GM19023 (cell line): Measurements from ENCODE around the gene COL8A2.

Experiments
- ATAC-seq: cut with Tn5 transposase; IDR thresholded peaks from one replicate; pipeline ENCODE4 v1.9.1; 2021; ENCODE audit warnings: mild to moderate bottlenecking, moderate library complexity; ENCODE audit not compliant: unreplicated experiment

COL8A2 gene

GRCh38 chr1:36115200-36115669, 9.8 kb downstream of the COL8A2 start:
- ATAC-seq: no peak

- no peak for ATAC-seq
These were observed 10.7 kb downstream of the COL8A2 start for GRCh38 chr1:36114371-36114770.

GRCh38 chr1:36112823-36113222, 12.2 kb downstream of the COL8A2 start:
- no peak for ATAC-seq

GRCh38 chr1:36111151-36111550, 13.9 kb downstream of the COL8A2 start:
- ATAC-seq: no peak

GRCh38 chr1:36109041-36109679, 15.9 kb downstream of the COL8A2 start:
- no peak for ATAC-seq

GRCh38 chr1:36108314-36108713, 16.7 kb downstream of the COL8A2 start:
- ATAC-seq: no peak

GRCh38 chr1:36107394-36107793, 17.6 kb downstream of the COL8A2 start:
- no peak for ATAC-seq

GRCh38 chr1:36106269-36106668, 18.8 kb downstream of the COL8A2 start:
- no peak for ATAC-seq

- no peak for ATAC-seq
These were observed 23.5 kb downstream of the COL8A2 start for GRCh38 chr1:36101546-36101945.

- ATAC-seq: no peak
These were observed 24.6 kb downstream of the COL8A2 start for GRCh38 chr1:36100376-36100775.

- ATAC-seq: no peak
These were observed 25.2 kb downstream of the COL8A2 start for GRCh38 chr1:36099681-36100341.

- no peak for ATAC-seq
These were observed 26.2 kb downstream of the COL8A2 start for GRCh38 chr1:36098650-36099365.

- ATAC-seq: no peak
These were observed 27.1 kb downstream of the COL8A2 start for GRCh38 chr1:36097693-36098585.

GRCh38 chr1:36096500-36097432, 28.3 kb downstream of the COL8A2 start:
- ATAC-seq: no peak

- no peak for ATAC-seq
These were observed 29.1 kb downstream of the COL8A2 start for GRCh38 chr1:36095760-36096405.

- no peak for ATAC-seq
These were observed 30.4 kb downstream of the COL8A2 start for GRCh38 chr1:36094621-36095061.

- no peak for ATAC-seq
These were observed 31.1 kb downstream of the COL8A2 start for GRCh38 chr1:36093929-36094328.

- ATAC-seq: no peak
These were observed 31.8 kb downstream of the COL8A2 start for GRCh38 chr1:36093226-36093625.

- ATAC-seq: no peak
These were observed 32.2 kb downstream of the COL8A2 start for GRCh38 chr1:36092798-36093185.
